ENCODE data around the gene KCNH8.

KCNH8 gene

GRCh38 chr3:19248767-19249166 lies 100.5 kb downstream of the KCNH8 start:
- in situ Hi-C loops (cut with MboI; ENCODE audit: low sequenced_read_pairs), result no loop called here
- H3K9me3 ChIP-seq, result no peaks in the 10 kb centered on the region

GRCh38 chr3:19250959-19251610 lies 102.8 kb downstream of the KCNH8 start:
- in situ Hi-C loops (cut with MboI; ENCODE audit: low sequenced_read_pairs), result no loop called here

More at GRCh38 chr3:19248767-19249166, 100.5 kb downstream of the KCNH8 start:
- Histone ChIP-seq H3K27me3 (ENCODE audit: low read depth) (no peaks in the 10 kb centered on the region), H3K4me1 (peaks cover 11% of the 10 kb centered on the region), H3K36me3 (replicated peaks) (no peaks in the 10 kb centered on the region), H3K4me3 (no peak overlapping the region)
- no peak for DNase-seq (ENCODE audit: low spot score in 2 of 2)

GRCh38 chr3:19254189-19254588 lies 105.9 kb downstream of the KCNH8 start:
- in situ Hi-C loops (cut with MboI; ENCODE audit: low sequenced_read_pairs), result no loop called here
- H3K4me3 ChIP-seq, result no peak overlapping the region
- H3K36me3 ChIP-seq (replicated peaks), result no peaks in the 10 kb centered on the region
- DNase-seq (ENCODE audit: low spot score in 2 of 2), result no peak
- H3K9me3 ChIP-seq, result no peaks in the 10 kb centered on the region
- H3K27me3 ChIP-seq (ENCODE audit: low read depth), result no peaks in the 10 kb centered on the region
- peaks cover 4% of the 10 kb centered on the region for H3K4me1 ChIP-seq

More at GRCh38 chr3:19250959-19251610, 102.8 kb downstream of the KCNH8 start:
- Histone ChIP-seq H3K4me3 (no peak overlapping the region), H3K27me3 (ENCODE audit: low read depth) (no peaks in the 10 kb centered on the region), H3K4me1 (peaks cover 11% of the 10 kb centered on the region), H3K36me3 (replicated peaks) (no peaks in the 10 kb centered on the region), H3K9me3 (no peaks in the 10 kb centered on the region)
- DNase-seq (ENCODE audit: low spot score in 2 of 2), result no peak

- in situ Hi-C loops (cut with MboI; ENCODE audit: low sequenced_read_pairs), result no loop called here
- no peak for DNase-seq (ENCODE audit: low spot score in 2 of 2)
- H3K9me3 ChIP-seq, result no peaks in the 10 kb centered on the region
- no peaks in the 10 kb centered on the region for H3K27me3 ChIP-seq (ENCODE audit: low read depth)
- no peaks in the 10 kb centered on the region; the same call in none of the 2 replicates for H3K4me1 ChIP-seq
- H3K4me3 ChIP-seq, result no peak overlapping the region
- H3K36me3 ChIP-seq (replicated peaks), result no peaks in the 10 kb centered on the region
These were observed 106.6 kb downstream of the KCNH8 start for GRCh38 chr3:19254784-19255338.

- DNase-seq (ENCODE audit: low spot score in 2 of 2), result no peak
- H3K27me3 ChIP-seq (ENCODE audit: low read depth), result no peaks in the 10 kb centered on the region
- H3K36me3 ChIP-seq (replicated peaks), result no peaks in the 10 kb centered on the region
- H3K4me3 ChIP-seq, result no peak overlapping the region
- in situ Hi-C loops (cut with MboI; ENCODE audit: low sequenced_read_pairs), result no loop called here
- H3K4me1 ChIP-seq, result no peaks in the 10 kb centered on the region; the same call in none of the 2 replicates
- H3K9me3 ChIP-seq, result no peaks in the 10 kb centered on the region
These were observed 108.0 kb downstream of the KCNH8 start for GRCh38 chr3:19256313-19256712.

- H3K36me3 ChIP-seq (replicated peaks), result no peaks in the 10 kb centered on the region
- H3K27me3 ChIP-seq (ENCODE audit: low read depth), result no peaks in the 10 kb centered on the region
- 0 out of 2 replicates have a peak, but pooled peaks cover 2% of the 10 kb centered on the region for H3K4me1 ChIP-seq
- no peaks in the 10 kb centered on the region for H3K9me3 ChIP-seq
- H3K4me3 ChIP-seq, result no peak overlapping the region
- DNase-seq (ENCODE audit: low spot score in 2 of 2), result no peak
- in situ Hi-C loops (cut with MboI; ENCODE audit: low sequenced_read_pairs), result no loop called here
These were observed 115.3 kb downstream of the KCNH8 start for GRCh38 chr3:19263606-19264005.

- no peaks in the 10 kb centered on the region for H3K27me3 ChIP-seq (ENCODE audit: low read depth)
- in situ Hi-C loops (cut with MboI; ENCODE audit: low sequenced_read_pairs), result no loop called here
- 0 out of 2 replicates have a peak, but pooled peaks cover 2% of the 10 kb centered on the region for H3K4me1 ChIP-seq
- no peaks in the 10 kb centered on the region for H3K36me3 ChIP-seq (replicated peaks)
- H3K4me3 ChIP-seq, result no peak overlapping the region
- no peaks in the 10 kb centered on the region for H3K9me3 ChIP-seq
- DNase-seq (ENCODE audit: low spot score in 2 of 2), result no peak
These were observed 116.1 kb downstream of the KCNH8 start for GRCh38 chr3:19264424-19264823.

- no peaks in the 10 kb centered on the region for H3K9me3 ChIP-seq
- DNase-seq (ENCODE audit: low spot score in 2 of 2), result peak; percentile 17 to 22
- H3K27me3 ChIP-seq (ENCODE audit: low read depth), result no peaks in the 10 kb centered on the region
- H3K36me3 ChIP-seq (replicated peaks), result no peaks in the 10 kb centered on the region
- H3K4me1 ChIP-seq, result peaks cover 5% of the 10 kb centered on the region
- no peak overlapping the region for H3K4me3 ChIP-seq
- in situ Hi-C loops (cut with MboI; ENCODE audit: low sequenced_read_pairs), result no loop called here
These were observed 118.7 kb downstream of the KCNH8 start for GRCh38 chr3:19267040-19267439.

GRCh38 chr3:19270481-19270880 lies 122.2 kb downstream of the KCNH8 start:
- H3K9me3 ChIP-seq, result no peaks in the 10 kb centered on the region
- DNase-seq (ENCODE audit: low spot score in 2 of 2), result no peak
- H3K27me3 ChIP-seq (ENCODE audit: low read depth), result no peaks in the 10 kb centered on the region
- no peak overlapping the region for H3K4me3 ChIP-seq
- in situ Hi-C loops (cut with MboI; ENCODE audit: low sequenced_read_pairs), result no loop called here
- H3K4me1 ChIP-seq, result peaks cover 26% of the 10 kb centered on the region
- H3K36me3 ChIP-seq (replicated peaks), result no peaks in the 10 kb centered on the region

- peak; percentile 29 to 41 for DNase-seq (ENCODE audit: low spot score in 2 of 2)
These were observed 124.0 kb downstream of the KCNH8 start for GRCh38 chr3:19272296-19272695.

GRCh38 chr3:19273091-19273490 lies 124.8 kb downstream of the KCNH8 start:
- Histone ChIP-seq H3K4me1 (peaks cover 23% of the 10 kb centered on the region), H3K9me3 (no peaks in the 10 kb centered on the region), H3K36me3 (replicated peaks) (no peaks in the 10 kb centered on the region), H3K27me3 (ENCODE audit: low read depth) (no peaks in the 10 kb centered on the region), H3K4me3 (no peak overlapping the region)
- DNase-seq (ENCODE audit: low spot score in 2 of 2), result peak in 1 of 2 experiments; percentile 98
- in situ Hi-C loops (cut with MboI; ENCODE audit: low sequenced_read_pairs), result no loop called here

More at GRCh38 chr3:19272296-19272695, 124.0 kb downstream of the KCNH8 start:
- Histone ChIP-seq H3K9me3 (no peaks in the 10 kb centered on the region), H3K36me3 (replicated peaks) (no peaks in the 10 kb centered on the region), H3K27me3 (ENCODE audit: low read depth) (no peaks in the 10 kb centered on the region), H3K4me3 (no peak overlapping the region), H3K4me1 (peaks cover 23% of the 10 kb centered on the region)
- in situ Hi-C loops (cut with MboI; ENCODE audit: low sequenced_read_pairs), result no loop called here

- Histone ChIP-seq H3K9me3 (no peaks in the 10 kb centered on the region), H3K27me3 (ENCODE audit: low read depth) (no peaks in the 10 kb centered on the region), H3K36me3 (replicated peaks) (no peaks in the 10 kb centered on the region), H3K4me1 (peaks cover 23% of the 10 kb centered on the region), H3K4me3 (no peak overlapping the region)
- no peak for DNase-seq (ENCODE audit: low spot score in 2 of 2)
- in situ Hi-C loops (cut with MboI; ENCODE audit: low sequenced_read_pairs), result no loop called here
These were observed 126.3 kb downstream of the KCNH8 start for GRCh38 chr3:19274576-19274975.

- H3K4me3 ChIP-seq, result no peak overlapping the region
- DNase-seq (ENCODE audit: low spot score in 2 of 2), result no peak
- H3K27me3 ChIP-seq (ENCODE audit: low read depth), result no peaks in the 10 kb centered on the region
- no peaks in the 10 kb centered on the region for H3K36me3 ChIP-seq (replicated peaks)
- H3K4me1 ChIP-seq, result peaks cover 6% of the 10 kb centered on the region
- in situ Hi-C loops (cut with MboI; ENCODE audit: low sequenced_read_pairs), result no loop called here
- no peaks in the 10 kb centered on the region for H3K9me3 ChIP-seq
These were observed 136.7 kb downstream of the KCNH8 start for GRCh38 chr3:19284974-19285373.

GRCh38 chr3:19293295-19293694 lies 145.0 kb downstream of the KCNH8 start:
- Histone ChIP-seq H3K36me3 (replicated peaks) (no peaks in the 10 kb centered on the region), H3K4me1 (no peaks in the 10 kb centered on the region), H3K4me3 (no peak overlapping the region), H3K9me3 (no peaks in the 10 kb centered on the region), H3K27me3 (ENCODE audit: low read depth) (no peaks in the 10 kb centered on the region)
- DNase-seq (ENCODE audit: low spot score in 2 of 2), result no peak
- in situ Hi-C loops (cut with MboI; ENCODE audit: low sequenced_read_pairs), result no loop called here
